Endothelial cell of umbilical vein (primary cell): ENCODE data around the gene CARD18.

Source experiments
- EZH2 ChIP-seq: IDR thresholded peaks from 2 replicates; pipeline ENCODE4 v1.6.1; 2012; ENCODE audit warnings: borderline replicate concordance, low read depth, mild to moderate bottlenecking, moderate library complexity, low read length, inconsistent platforms; ENCODE audit not compliant: severe bottlenecking
- FOS ChIP-seq: IDR thresholded peaks from 2 replicates; pipeline ENCODE4 v1.6.1; 2011; ENCODE audit warnings: mild to moderate bottlenecking, low read length, moderate library complexity, borderline replicate concordance; ENCODE audit not compliant: insufficient read depth
- GATA2 ChIP-seq: IDR thresholded peaks from 2 replicates; pipeline ENCODE4 v1.7.0; 2011; ENCODE audit warnings: low read depth, mild to moderate bottlenecking, moderate library complexity, mixed read lengths, low read length; ENCODE audit not compliant: insufficient read length, insufficient read depth
- JUN ChIP-seq: IDR thresholded peaks from 2 replicates; pipeline ENCODE4 v1.6.1; 2011; ENCODE audit warnings: borderline replicate concordance, low read depth; ENCODE audit not compliant: insufficient read length, insufficient read depth
- MYC ChIP-seq: IDR thresholded peaks from one replicate; pipeline ENCODE4 v1.6.1; 2011; ENCODE audit warnings: mild to moderate bottlenecking, low read depth, low read length
- POLR2A ChIP-seq: IDR thresholded peaks from 2 replicates; pipeline ENCODE4 v1.6.1; 2012; ENCODE audit warnings: low read depth, mild to moderate bottlenecking, control low read depth, low read length
- POLR2AphosphoS5 ChIP-seq: IDR thresholded peaks from 2 replicates; pipeline ENCODE4 v1.6.1; 2012; ENCODE audit warnings: low read depth, mild to moderate bottlenecking, control low read depth, low read length, moderate library complexity; ENCODE audit not compliant: insufficient read depth
- TF ChIP-seq, protein P1 (sequence below), 2 donors: IDR thresholded peaks; 1 replicate in 1 of 2; 2 replicates in 1 of 2; pipeline ENCODE4 v1.5.1; 2011; ENCODE audit warnings: low read length in 2 of 2, mild to moderate bottlenecking in 2 of 2, moderate library complexity in 2 of 2, control low read depth in 1 of 2, inconsistent platforms in 1 of 2, low read depth in 1 of 2; ENCODE audit not compliant: insufficient read depth in 1 of 2; ENCODE audit errors: extremely low read depth in 1 of 2
- TF ChIP-seq, protein P2 (sequence below): IDR thresholded peaks from 2 replicates; pipeline ENCODE4 v1.6.1; 2011; ENCODE audit not compliant: insufficient read depth, insufficient read length

DNA sequence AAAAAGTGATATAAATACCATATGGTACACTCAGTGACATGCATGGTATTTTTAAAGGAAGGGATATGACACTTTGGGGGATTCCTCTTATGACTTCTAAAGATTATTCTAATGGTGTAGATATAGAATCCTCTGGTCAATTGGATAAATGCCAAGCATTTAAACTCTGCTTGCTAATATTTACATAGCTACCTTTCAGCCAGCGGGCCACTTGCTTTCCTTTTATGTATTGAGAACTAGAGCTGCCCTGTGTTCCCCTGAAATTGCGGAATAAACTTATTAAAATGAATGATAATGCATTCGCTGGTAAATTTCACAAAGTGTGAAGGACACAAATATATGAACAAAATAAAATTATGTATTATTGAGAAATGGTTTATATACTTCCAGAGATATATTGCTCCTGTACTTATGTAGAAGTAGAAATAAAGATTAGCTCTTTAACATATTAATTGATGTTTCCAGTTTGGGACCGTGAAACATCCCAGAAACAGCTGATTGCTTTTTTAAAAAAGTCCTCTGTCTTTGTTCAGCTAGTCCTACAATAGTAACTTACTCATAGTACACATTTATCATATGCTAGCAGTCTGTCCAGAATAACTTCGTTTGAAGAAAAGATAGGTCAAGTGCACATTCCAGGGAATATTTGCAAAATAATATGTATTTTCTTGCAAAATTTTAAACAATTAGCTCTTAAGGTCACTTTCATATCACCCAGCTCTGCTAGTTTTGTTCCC is 40.1 kb upstream of the CARD18 start:
- TF ChIP-seq, protein P1, sequence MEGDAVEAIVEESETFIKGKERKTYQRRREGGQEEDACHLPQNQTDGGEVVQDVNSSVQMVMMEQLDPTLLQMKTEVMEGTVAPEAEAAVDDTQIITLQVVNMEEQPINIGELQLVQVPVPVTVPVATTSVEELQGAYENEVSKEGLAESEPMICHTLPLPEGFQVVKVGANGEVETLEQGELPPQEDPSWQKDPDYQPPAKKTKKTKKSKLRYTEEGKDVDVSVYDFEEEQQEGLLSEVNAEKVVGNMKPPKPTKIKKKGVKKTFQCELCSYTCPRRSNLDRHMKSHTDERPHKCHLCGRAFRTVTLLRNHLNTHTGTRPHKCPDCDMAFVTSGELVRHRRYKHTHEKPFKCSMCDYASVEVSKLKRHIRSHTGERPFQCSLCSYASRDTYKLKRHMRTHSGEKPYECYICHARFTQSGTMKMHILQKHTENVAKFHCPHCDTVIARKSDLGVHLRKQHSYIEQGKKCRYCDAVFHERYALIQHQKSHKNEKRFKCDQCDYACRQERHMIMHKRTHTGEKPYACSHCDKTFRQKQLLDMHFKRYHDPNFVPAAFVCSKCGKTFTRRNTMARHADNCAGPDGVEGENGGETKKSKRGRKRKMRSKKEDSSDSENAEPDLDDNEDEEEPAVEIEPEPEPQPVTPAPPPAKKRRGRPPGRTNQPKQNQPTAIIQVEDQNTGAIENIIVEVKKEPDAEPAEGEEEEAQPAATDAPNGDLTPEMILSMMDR (IDR thresholded peaks at IDR 0.05; ENCODE audit: extremely low read depth in 1 of 2, insufficient read depth in 1 of 2, low read depth in 1 of 2, low read length in 2 of 2) = no peak
- TF ChIP-seq EZH2 (no peak), POLR2A (no peak), MYC (no peak), POLR2AphosphoS5 (no peak), JUN (no peak), GATA2 (no peak), FOS (no peak)
- TF ChIP-seq, protein P2, sequence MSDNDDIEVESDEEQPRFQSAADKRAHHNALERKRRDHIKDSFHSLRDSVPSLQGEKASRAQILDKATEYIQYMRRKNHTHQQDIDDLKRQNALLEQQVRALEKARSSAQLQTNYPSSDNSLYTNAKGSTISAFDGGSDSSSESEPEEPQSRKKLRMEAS = no peak
